Heart left ventricle (tissue), 16 donors: ENCODE data around the gene CDH2. TPM values are rescaled to one million over a fixed set of nuclear protein-coding genes. Genes with fewer than 3 reads are reported as not detected.

Experiments
- ATAC-seq, 4 donors: fragments of 200-7000 bp; cut with Tn5 transposase; one replicate each; pipeline ENCODE4 v1.9.1; 2020 to 2022; ENCODE audit warnings: moderate library complexity in 4 of 4, mild to moderate bottlenecking in 3 of 4, moderate number of reproducible peaks in 1 of 4
- DNase-seq, 5 donors: peaks; one replicate each; pipeline ENCODE4 v3.0.0-alpha.2; 2020
- H3K27ac ChIP-seq, 12 donors: fragments of 200-600 bp; sonication (generic) in 4 of 12; one replicate each; pipeline versions ENCODE4 v1.5.0 to v1.8.0; 2016 to 2022; ENCODE audit warnings: mild to moderate bottlenecking in 2 of 12
- H3K27me3 ChIP-seq, 9 donors: fragments of 200-600 bp; sonication (generic) in 2 of 9; one replicate each; pipeline versions ENCODE4 v1.5.1 to v1.8.0; 2016 to 2022; ENCODE audit warnings: mild to moderate bottlenecking in 3 of 9
- H3K36me3 ChIP-seq, 9 donors: fragments of 200-600 bp; sonication (generic) in 2 of 9; one replicate each; pipeline versions ENCODE4 v1.5.0 to v1.8.0; 2018 to 2022; ENCODE audit warnings: mild to moderate bottlenecking in 2 of 9
- H3K4me1 ChIP-seq, 12 donors: fragments of 200-600 bp; sonication (generic) in 4 of 12; one replicate each; pipeline versions ENCODE4 v1.5.0 to v1.8.0; 2016 to 2022; ENCODE audit warnings: mild to moderate bottlenecking in 3 of 12
- H3K4me3 ChIP-seq, 12 donors: fragments of 200-600 bp; sonication (generic) in 4 of 12; one replicate each; pipeline versions ENCODE4 v1.5.0 to v1.8.0; 2017 to 2022; ENCODE audit warnings: mild to moderate bottlenecking in 9 of 12, moderate library complexity in 4 of 12
- H3K9me3 ChIP-seq, 12 donors: fragments of 200-600 bp; sonication (generic) in 4 of 12; one replicate each; pipeline versions ENCODE4 v1.5.0 to v1.8.0; 2016 to 2022; ENCODE audit warnings: mild to moderate bottlenecking in 1 of 12
- POLR2A ChIP-seq, 2 donors: fragments of 450-650 bp; IDR thresholded peaks; one replicate each; pipeline ENCODE4 v1.6.1; 2017; ENCODE audit warnings: antibody characterized with exemption in 2 of 2, mild to moderate bottlenecking in 2 of 2, moderate library complexity in 2 of 2
- WGBS, 4 donors: extraction: QIAGEN DNeasy Blood & Tissue Kit in 2 of 4; methylation state at CpG; one replicate each; pipeline versions ENCODE4 v1.1.5 to v1.1.7; 2013 to 2018; 5-methylcytosine and 5-hydroxymethylcytosine counted together
- intact Hi-C, 10 donors: fragments of 100-400 bp; cut with DNase I; formaldehyde crosslinking; loops; one replicate each; pipeline versions ENCODE4 v1.11.1 to v1.14.2; 2022
- polyA plus RNA-seq, 2 donors: library from polyadenylated mRNA; stranded (reverse); fragments of 200-250 nt; gene quantifications; one replicate each; pipeline ENCODE4 v1.2.3, GENCODE V29; 2013
- total RNA-seq, 9 donors: library from RNA; depleted of rRNA in 2 of 9; stranded (reverse); fragments of >200 nt in 2 of 9; fragmentation: NEBNext Ultra II Directional in 3 of 9; extraction: Animal tissue kit (Norgen Biotek cat#: 25700) in 3 of 9; gene quantifications; one replicate each; pipeline versions ENCODE4 v1.1.0 to v1.2.4, GENCODE V29; 2016 to 2023
- TF ChIP-seq, protein P1 (sequence below), 12 donors: fragments of 200-600 bp; sonication (generic) in 4 of 12; IDR thresholded peaks; one replicate each; pipeline versions ENCODE4 v1.5.0 to v1.8.0; 2018 to 2022; ENCODE audit warnings: antibody characterized with exemption in 12 of 12, mild to moderate bottlenecking in 5 of 12
- donor health status: ischemic (EF 13 %, LVEDD 7.1; RV severe dilation, severe dysfunction).
- donor health status: healthy with polysubstance abuse.
- donor health status: DM: no; HTN: yes; CAD: no.
- donor health status: DM: no; HTN: no; CAD: no.
- donor health status: ischemic (EF 25% LVEDD 6.9; RV normal size, moderate dysfunction).
- donor health status: ischemic (EF 25% LVEDD 5.7; RV mildly dilated, moderate dysfunction).
- donor health status: healthy.
- donor health status: DM: yes; HTN: yes; CAD: no.
- donor health status: ischemic (EF 35%, LVEDD 5.7; RV mildly dilated, moderate dysfunction).
- donor health status: nonischemic (EF 11% LVEDD 7.7; RV severe dilation, severe dysfunction).
- donor health status: DM: yes; HTN: yes; CAD: no.
- donor health status: PGD.
- donor health status: ischemic (EF 29% LVEDD 5.4; RV normal size, mild dysfunction).
- donor health status: nonischemic (EF 23%, LVEDD 6.1; RV moderate dilation, normal function).

The CDH2 gene
- total and polyA plus RNA-seq, 11 donors, result 62.5 to 594 (median 386) TPM

DNA sequence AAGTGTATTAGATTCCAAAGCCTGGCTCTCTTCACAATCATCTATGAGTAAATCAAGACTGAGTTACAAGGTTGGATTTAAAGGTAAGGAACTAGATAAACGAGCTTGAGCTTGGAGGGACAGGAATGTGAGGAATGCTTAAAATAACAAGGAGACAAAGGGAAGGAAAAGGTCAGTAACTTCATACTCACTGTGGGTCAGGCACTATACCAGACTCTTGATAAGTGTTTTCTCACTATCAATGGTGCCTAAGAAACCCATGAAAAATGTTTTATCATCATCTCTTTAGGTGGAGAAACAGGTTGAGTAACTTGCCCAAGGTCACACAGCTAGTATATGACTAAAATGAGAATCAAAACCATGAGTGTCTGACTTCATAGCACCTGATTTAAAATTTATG is 212.1 kb downstream of the CDH2 start:
- TF ChIP-seq, protein P1, sequence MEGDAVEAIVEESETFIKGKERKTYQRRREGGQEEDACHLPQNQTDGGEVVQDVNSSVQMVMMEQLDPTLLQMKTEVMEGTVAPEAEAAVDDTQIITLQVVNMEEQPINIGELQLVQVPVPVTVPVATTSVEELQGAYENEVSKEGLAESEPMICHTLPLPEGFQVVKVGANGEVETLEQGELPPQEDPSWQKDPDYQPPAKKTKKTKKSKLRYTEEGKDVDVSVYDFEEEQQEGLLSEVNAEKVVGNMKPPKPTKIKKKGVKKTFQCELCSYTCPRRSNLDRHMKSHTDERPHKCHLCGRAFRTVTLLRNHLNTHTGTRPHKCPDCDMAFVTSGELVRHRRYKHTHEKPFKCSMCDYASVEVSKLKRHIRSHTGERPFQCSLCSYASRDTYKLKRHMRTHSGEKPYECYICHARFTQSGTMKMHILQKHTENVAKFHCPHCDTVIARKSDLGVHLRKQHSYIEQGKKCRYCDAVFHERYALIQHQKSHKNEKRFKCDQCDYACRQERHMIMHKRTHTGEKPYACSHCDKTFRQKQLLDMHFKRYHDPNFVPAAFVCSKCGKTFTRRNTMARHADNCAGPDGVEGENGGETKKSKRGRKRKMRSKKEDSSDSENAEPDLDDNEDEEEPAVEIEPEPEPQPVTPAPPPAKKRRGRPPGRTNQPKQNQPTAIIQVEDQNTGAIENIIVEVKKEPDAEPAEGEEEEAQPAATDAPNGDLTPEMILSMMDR (IDR thresholded peaks at IDR 0.05), result no peak
- TF ChIP-seq POLR2A (IDR thresholded peaks at IDR 0.05), result no peak
- H3K9me3 ChIP-seq, result no peaks in the 10 kb centered on the region
- DNase-seq (no peak), ATAC-seq (no peak)
- intact Hi-C loops, result no loop called here
- peaks cover 0 to 63% (median 7%) of the 10 kb centered on the region in 9 donors for H3K36me3 ChIP-seq
- 6 to 15% (median 14%) methylated on average over 1 of the region's 1 CpG for WGBS, 4 donors
- no peak overlapping the region for H3K4me3 ChIP-seq
- H3K27ac ChIP-seq, result no peak overlapping the region
- peaks cover 0 to 22% (median 0%) of the 10 kb centered on the region in 12 donors for H3K4me1 ChIP-seq
- no peaks in the 10 kb centered on the region for H3K27me3 ChIP-seq

DNA sequence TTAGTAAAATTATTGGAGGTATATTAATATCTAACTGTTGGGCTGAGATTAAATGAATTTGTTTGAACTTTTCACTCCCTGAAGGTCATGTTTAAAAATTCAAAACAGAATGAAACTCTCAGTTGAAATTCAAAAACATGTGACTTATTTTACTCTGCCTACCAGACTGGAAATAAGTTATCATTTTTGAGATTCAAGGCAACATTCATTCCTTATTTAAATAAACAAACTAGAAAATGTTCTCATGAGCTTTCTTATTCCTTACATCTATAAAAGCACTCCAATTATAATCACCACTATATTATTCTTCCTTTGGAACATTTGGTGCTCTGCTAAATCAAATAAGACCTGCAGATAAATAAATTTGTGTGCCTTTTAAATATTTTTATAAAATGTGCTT is 217.8 kb downstream of the CDH2 start:
- intact Hi-C loops, result no loop called here
- Histone ChIP-seq H3K9me3 (no peaks in the 10 kb centered on the region), H3K36me3 (peaks cover 0 to 76% (median 7%) of the 10 kb centered on the region in 9 donors), H3K4me1 (peaks cover 0 to 4% (median 0%) of the 10 kb centered on the region in 12 donors), H3K27me3 (no peaks in the 10 kb centered on the region), H3K4me3 (no peak overlapping the region), H3K27ac (no peak overlapping the region)
- DNase-seq (no peak), ATAC-seq (no peak)
- TF ChIP-seq POLR2A (IDR thresholded peaks at IDR 0.05), result no peak
- TF ChIP-seq, protein P1 (IDR thresholded peaks at IDR 0.05), result no peak

DNA sequence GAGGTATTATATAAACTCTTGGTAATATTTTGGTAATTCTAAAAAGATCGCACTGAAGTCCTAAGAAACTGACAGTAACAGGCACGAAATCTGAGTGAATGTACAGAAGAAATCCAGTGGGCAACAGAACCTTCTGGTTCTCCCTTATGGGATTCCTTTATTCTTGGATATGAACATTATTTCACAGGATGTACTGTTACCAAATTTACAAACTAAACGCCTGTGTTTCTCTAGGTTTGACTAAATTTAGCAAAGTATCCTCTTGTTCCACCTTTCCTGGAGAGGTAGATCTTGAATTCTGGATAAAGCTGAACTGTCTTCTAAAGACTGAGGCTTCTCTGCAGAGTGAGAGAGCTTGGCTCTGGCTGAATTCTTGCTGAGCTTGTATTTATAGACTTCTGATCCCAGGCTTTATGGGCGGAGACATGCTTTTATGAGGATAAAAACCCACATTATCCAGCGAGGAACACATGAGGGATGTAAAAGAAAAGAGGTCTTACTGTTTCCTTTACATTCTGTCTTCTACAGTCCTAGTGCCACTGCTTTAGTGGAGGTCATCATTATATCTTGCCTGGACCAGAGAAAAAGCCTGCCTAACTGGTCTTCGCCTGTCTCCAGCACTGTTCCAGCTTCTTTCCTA is 220.8 kb downstream of the CDH2 start:
- Histone ChIP-seq H3K4me1 (peaks cover 0 to 4% (median 0%) of the 10 kb centered on the region in 12 donors), H3K27me3 (no peaks in the 10 kb centered on the region), H3K36me3 (peaks cover 0 to 60% (median 7%) of the 10 kb centered on the region in 9 donors), H3K9me3 (no peaks in the 10 kb centered on the region), H3K4me3 (no peak overlapping the region), H3K27ac (no peak overlapping the region)
- WGBS, 4 donors, result 64 to 77% (median 65%) methylated on average over 6 of the region's 6 CpGs
- intact Hi-C loops, result no loop called here
- DNase-seq (no peak), ATAC-seq (peak in 1 of 4 donors; percentile 12)
- TF ChIP-seq, protein P1 (IDR thresholded peaks at IDR 0.05), result no peak
- no peak for TF ChIP-seq POLR2A (IDR thresholded peaks at IDR 0.05)

DNA sequence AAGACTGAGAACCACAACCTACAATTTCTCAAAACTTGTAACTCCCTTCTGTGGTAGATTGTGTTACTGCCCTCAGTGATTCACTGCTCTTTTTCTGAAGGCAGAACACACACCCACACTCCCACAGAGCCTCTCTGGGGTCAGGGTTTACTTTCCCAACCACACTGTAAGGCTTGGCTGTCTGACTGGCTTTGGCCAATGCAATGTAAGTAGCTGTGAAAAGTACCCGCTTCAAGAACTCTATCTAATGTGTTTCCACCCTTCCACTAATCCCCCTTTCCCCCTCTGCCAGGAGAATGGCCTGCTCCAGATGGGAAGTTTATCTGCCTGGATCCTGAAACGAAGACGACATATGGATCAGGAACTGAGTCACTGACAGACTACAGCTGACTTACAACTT is 222.7 kb downstream of the CDH2 start:
- H3K4me1 ChIP-seq, result peaks cover 0 to 4% (median 0%) of the 10 kb centered on the region in 12 donors
- H3K36me3 ChIP-seq, result peaks cover 0 to 59% (median 0%) of the 10 kb centered on the region in 9 donors
- H3K9me3 ChIP-seq, result no peaks in the 10 kb centered on the region
- H3K4me3 ChIP-seq, result no peak overlapping the region
- no peaks in the 10 kb centered on the region for H3K27me3 ChIP-seq
- WGBS, 4 donors, result 58 to 68% (median 67%) methylated on average over 3 of the region's 3 CpGs
- DNase-seq (no peak), ATAC-seq (peak in 1 of 4 donors; percentile 27)
- TF ChIP-seq, protein P1 (IDR thresholded peaks at IDR 0.05), result no peak
- no peak for TF ChIP-seq POLR2A (IDR thresholded peaks at IDR 0.05)
- intact Hi-C loops, result no loop called here
- H3K27ac ChIP-seq, result no peak overlapping the region
